Spleen (tissue), 11 donors: ENCODE results near the gene SOX4. TPM values are rescaled to one million over a fixed set of nuclear protein-coding genes. Genes with fewer than 3 reads are reported as not detected.

Source experiments
- DNase-seq: peaks from one replicate; pipeline ENCODE4 v3.0.0-alpha.2; 2020
- H3K27ac ChIP-seq, 8 donors: fragments of 200-600 bp; sonication (generic) in 7 of 8; 1 replicate in 4 of 8; 2 replicates in 4 of 8; pipeline versions ENCODE4 v1.5.0 to v1.8.0; 2016 to 2021; ENCODE audit warnings: inconsistent platforms in 4 of 8, mild to moderate bottlenecking in 4 of 8, moderate library complexity in 1 of 8
- H3K27me3 ChIP-seq, 7 donors: fragments of 200-600 bp; sonication (generic) in 6 of 7; replicated peaks in 1 of 7; 1 replicate in 4 of 7; 2 replicates in 3 of 7; pipeline versions ENCODE4 v1.5.0 to v1.8.0; 2016 to 2021; ENCODE audit warnings: inconsistent platforms in 3 of 7, mild to moderate bottlenecking in 1 of 7
- H3K36me3 ChIP-seq, 6 donors: fragments of 200-600 bp; sonication (generic) in 5 of 6; 1 replicate in 4 of 6; 2 replicates in 2 of 6; pipeline versions ENCODE4 v1.5.0 to v1.8.0; 2016 to 2021; ENCODE audit warnings: inconsistent platforms in 2 of 6
- H3K4me1 ChIP-seq, 6 donors: fragments of 200-600 bp; sonication (generic) in 5 of 6; 1 replicate in 3 of 6; 2 replicates in 3 of 6; pipeline versions ENCODE4 v1.5.0 to v1.8.0; 2016 to 2021; ENCODE audit warnings: inconsistent platforms in 3 of 6
- H3K4me3 ChIP-seq, 8 donors: fragments of 200-600 bp; sonication (generic) in 7 of 8; 1 replicate in 4 of 8; 2 replicates in 4 of 8; pipeline versions ENCODE4 v1.5.0 to v1.8.0; 2016 to 2021; ENCODE audit warnings: inconsistent platforms in 4 of 8, mild to moderate bottlenecking in 4 of 8, moderate library complexity in 2 of 8
- H3K9me3 ChIP-seq, 8 donors: fragments of 200-600 bp; sonication (generic) in 7 of 8; 1 replicate in 4 of 8; 2 replicates in 4 of 8; pipeline versions ENCODE4 v1.5.0 to v1.8.0; 2016 to 2021; ENCODE audit warnings: inconsistent platforms in 4 of 8
- CTCF ChIP-seq, 11 experiments: fragments of 200-600 bp in 7 of 11; fragments of 450-650 bp in 4 of 11; sonication (generic) in 4 of 11; IDR thresholded peaks in 8 of 11; conservative IDR thresholded peaks in 3 of 11; 1 replicate in 7 of 11; 2 replicates in 4 of 11; pipeline versions ENCODE4 v1.4.0 to v1.8.0; 2016 to 2021; ENCODE audit warnings: antibody characterized with exemption in 11 of 11, inconsistent platforms in 4 of 11, mild to moderate bottlenecking in 1 of 11
- POLR2A ChIP-seq, 3 donors: fragments of 450-650 bp; IDR thresholded peaks; one replicate each; pipeline ENCODE4 v1.5.1; 2017; ENCODE audit warnings: antibody characterized with exemption in 3 of 3, mild to moderate bottlenecking in 1 of 3
- POLR2AphosphoS5 ChIP-seq, 3 donors: sonication (generic); formaldehyde crosslinking; IDR thresholded peaks; one replicate each; pipeline ENCODE4 v1.5.1; 2017; ENCODE audit warnings: antibody characterized with exemption in 3 of 3
- WGBS, 5 donors: extraction: QIAGEN DNeasy Blood & Tissue Kit in 3 of 5; methylation state at CpG; one replicate each; pipeline versions ENCODE4 v1.1.5 to v1.1.7; 2013 to 2018; 5-methylcytosine and 5-hydroxymethylcytosine counted together
- intact Hi-C: fragments of 100-400 bp; cut with DNase I; formaldehyde crosslinking; loops from one replicate; pipeline ENCODE4 v1.15.0; 2023; ENCODE audit warnings: low total_unique reads
- polyA plus RNA-seq, 3 donors: library from polyadenylated mRNA; stranded (reverse); fragments of 200-250 nt; gene quantifications; one replicate each; pipeline ENCODE4 v1.2.1, GENCODE V29; 2013
- total RNA-seq, 7 donors: library from RNA; depleted of rRNA in 3 of 7; stranded (reverse); fragments of >200 nt in 3 of 7; fragmentation: NEBNext Ultra II Directional in 4 of 7; extraction: Animal tissue kit (Norgen Biotek cat#: 25700) in 4 of 7; gene quantifications; one replicate each; pipeline versions ENCODE4 v1.1.0 to v1.2.1, GENCODE V29; 2016 to 2021
- donor health status: healthy with polysubstance abuse.
- donor health status: DM: no; HTN: no; CAD: no; lungs with moderate emphysema.
- donor health status: DM: no; HTN: no; CAD: no.
- donor health status: Bipolar disorder and iron deficiency.
- donor health status: healthy.
- donor health status: DM: no; HTN: no; CAD: no.
- donor health status: DM: yes; HTN: yes; CAD: no.

SOX4 gene
- total and polyA plus RNA-seq, 10 donors: 4.9 to 11.1 (median 6.5) TPM

- 1 to 2% (median 1%) methylated on average over 48 to 108 of the region's 108 CpGs for WGBS, 5 donors
- Histone ChIP-seq H3K27ac (peak overlapping the region; percentile 76 to 88 (median 86)), H3K36me3 (no peaks in the 10 kb centered on the region), H3K4me3 (peak overlapping the region; percentile 51 to 87 (median 66)), H3K27me3 (peaks cover 0 to 66% (median 5%) of the 10 kb centered on the region in 7 donors), H3K9me3 (no peaks in the 10 kb centered on the region), H3K4me1 (peaks cover 4 to 63% (median 43%) of the 10 kb centered on the region in 6 donors)
- intact Hi-C loops: no loop called here
- peak; percentile 86 for DNase-seq
- TF ChIP-seq POLR2AphosphoS5 (IDR thresholded peaks at IDR 0.05) (peak in 1 of 3 donors; percentile 32), CTCF (IDR thresholded peaks at IDR 0.05 in 8 of 11, conservative IDR thresholded peaks at IDR 0.05 in 3 of 11) (no peak)
These were observed 2.0 kb downstream of the SOX4 start for GRCh38 chr6:21595285-21596144.

DNA sequence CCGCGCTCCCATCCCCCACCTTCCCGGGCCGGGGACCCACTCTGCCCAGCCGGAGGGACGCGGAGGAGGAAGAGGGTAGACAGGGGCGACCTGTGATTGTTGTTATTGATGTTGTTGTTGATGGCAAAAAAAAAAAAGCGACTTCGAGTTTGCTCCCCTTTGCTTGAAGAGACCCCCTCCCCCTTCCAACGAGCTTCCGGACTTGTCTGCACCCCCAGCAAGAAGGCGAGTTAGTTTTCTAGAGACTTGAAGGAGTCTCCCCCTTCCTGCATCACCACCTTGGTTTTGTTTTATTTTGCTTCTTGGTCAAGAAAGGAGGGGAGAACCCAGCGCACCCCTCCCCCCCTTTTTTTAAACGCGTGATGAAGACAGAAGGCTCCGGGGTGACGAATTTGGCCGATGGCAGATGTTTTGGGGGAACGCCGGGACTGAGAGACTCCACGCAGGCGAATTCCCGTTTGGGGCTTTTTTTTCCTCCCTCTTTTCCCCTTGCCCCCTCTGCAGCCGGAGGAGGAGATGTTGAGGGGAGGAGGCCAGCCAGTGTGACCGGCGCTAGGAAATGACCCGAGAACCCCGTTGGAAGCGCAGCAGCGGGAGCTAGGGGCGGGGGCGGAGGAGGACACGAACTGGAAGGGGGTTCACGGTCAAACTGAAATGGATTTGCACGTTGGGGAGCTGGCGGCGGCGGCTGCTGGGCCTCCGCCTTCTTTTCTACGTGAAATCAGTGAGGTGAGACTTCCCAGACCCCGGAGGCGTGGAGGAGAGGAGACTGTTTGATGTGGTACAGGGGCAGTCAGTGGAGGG is 2.8 kb downstream of the SOX4 start:
- intact Hi-C loops: no loop called here
- peaks cover 4 to 63% (median 43%) of the 10 kb centered on the region in 6 donors for H3K4me1 ChIP-seq
- H3K27me3 ChIP-seq: peaks cover 0 to 66% (median 5%) of the 10 kb centered on the region in 7 donors
- H3K27ac ChIP-seq: peak overlapping the region in 7 of 8 donors; percentile 81 to 88 (median 86)
- TF ChIP-seq POLR2A (IDR thresholded peaks at IDR 0.05): no peak
- TF ChIP-seq CTCF (IDR thresholded peaks at IDR 0.05 in 8 of 11, conservative IDR thresholded peaks at IDR 0.05 in 3 of 11): no peak
- TF ChIP-seq POLR2AphosphoS5 (IDR thresholded peaks at IDR 0.05): peak in 2 of 3 donors; percentile 37 to 43
- peak overlapping the region; percentile 37 to 87 (median 66) for H3K4me3 ChIP-seq
- 1% methylated on average over 43 of the region's 43 CpGs for WGBS, 5 donors
- no peaks in the 10 kb centered on the region for H3K9me3 ChIP-seq
- no peaks in the 10 kb centered on the region for H3K36me3 ChIP-seq
- DNase-seq: peak; percentile 83

- no peak for TF ChIP-seq POLR2A (IDR thresholded peaks at IDR 0.05)
- peak in 7 of 11 experiments; percentile 31 to 58 (median 42) for TF ChIP-seq CTCF (IDR thresholded peaks at IDR 0.05 in 8 of 11, conservative IDR thresholded peaks at IDR 0.05 in 3 of 11)
- DNase-seq: no peak
- peaks cover 4 to 63% (median 43%) of the 10 kb centered on the region in 6 donors for H3K4me1 ChIP-seq
- H3K27me3 ChIP-seq: peaks cover 0 to 60% (median 5%) of the 10 kb centered on the region in 7 donors
- H3K27ac ChIP-seq: peak overlapping the region in 7 of 8 donors; percentile 12 to 88 (median 86)
- peak overlapping the region; percentile 37 to 87 (median 66) for H3K4me3 ChIP-seq
- no peaks in the 10 kb centered on the region for H3K36me3 ChIP-seq
- intact Hi-C loops: no loop called here
- H3K9me3 ChIP-seq: no peaks in the 10 kb centered on the region
- 2 to 7% (median 4%) methylated on average over 14 of the region's 14 CpGs for WGBS, 5 donors
These were observed 3.6 kb downstream of the SOX4 start for GRCh38 chr6:21596949-21597682.
